Stimulated activated CD8-positive, alpha-beta memory T cell treated with anti-CD3 and anti-CD28 coated beads, Interleukin-15, amount 100 ng/mL, for 4 hours (primary cell): ENCODE results near the gene PRPF40B.

Source experiments
- DNase-seq, 2 donors: peaks; one replicate each; pipeline ENCODE4 v3.0.0-alpha.2; 2020; ENCODE audit warnings: low read depth in 2 of 2

The PRPF40B gene

GRCh38 chr12:49635656-49636055 lies 12.3 kb downstream of the PRPF40B start:
- DNase-seq: no peak

GRCh38 chr12:49636574-49636973 lies 13.2 kb downstream of the PRPF40B start:
- no peak for DNase-seq

- DNase-seq: peak in 1 of 2 donors; percentile 24
Measured at GRCh38 chr12:49636979-49637755, 13.8 kb downstream of the PRPF40B start.

- no peak for DNase-seq
Measured at GRCh38 chr12:49641748-49642369, 18.5 kb downstream of the PRPF40B start.

GRCh38 chr12:49642370-49642802 lies 19.0 kb downstream of the PRPF40B start:
- no peak for DNase-seq

GRCh38 chr12:49643135-49643534 lies 19.8 kb downstream of the PRPF40B start:
- DNase-seq: no peak

- no peak for DNase-seq
Measured at GRCh38 chr12:49643961-49644619, 20.7 kb downstream of the PRPF40B start.

- DNase-seq: peak; percentile 50 to 72
Measured at GRCh38 chr12:49644620-49644994, 21.2 kb downstream of the PRPF40B start.

- DNase-seq: no peak
Measured at GRCh38 chr12:49645146-49646039, 22.0 kb downstream of the PRPF40B start.

GRCh38 chr12:49646331-49646830 lies 23.0 kb downstream of the PRPF40B start:
- no peak for DNase-seq

- no peak for DNase-seq
Measured at GRCh38 chr12:49646871-49647654, 23.7 kb downstream of the PRPF40B start.

- DNase-seq: no peak
Measured at GRCh38 chr12:49647827-49648711, 24.7 kb downstream of the PRPF40B start.

GRCh38 chr12:49648712-49649003 lies 25.3 kb downstream of the PRPF40B start:
- no peak for DNase-seq

- DNase-seq: no peak
Measured at GRCh38 chr12:49649445-49649844, 26.1 kb downstream of the PRPF40B start.

- DNase-seq: no peak
Measured at GRCh38 chr12:49649892-49650291, 26.5 kb downstream of the PRPF40B start.

- no peak for DNase-seq
Measured at GRCh38 chr12:49651855-49652254, 28.5 kb downstream of the PRPF40B start.

- DNase-seq: no peak
Measured at GRCh38 chr12:49652921-49653520, 29.7 kb downstream of the PRPF40B start.

- no peak for DNase-seq
Measured at GRCh38 chr12:49654715-49655114, 31.4 kb downstream of the PRPF40B start.

- DNase-seq: no peak
Measured at GRCh38 chr12:49655595-49656236, 32.4 kb downstream of the PRPF40B start.
